Measurements from ENCODE around the gene PRDX2.

The PRDX2 gene

DNA sequence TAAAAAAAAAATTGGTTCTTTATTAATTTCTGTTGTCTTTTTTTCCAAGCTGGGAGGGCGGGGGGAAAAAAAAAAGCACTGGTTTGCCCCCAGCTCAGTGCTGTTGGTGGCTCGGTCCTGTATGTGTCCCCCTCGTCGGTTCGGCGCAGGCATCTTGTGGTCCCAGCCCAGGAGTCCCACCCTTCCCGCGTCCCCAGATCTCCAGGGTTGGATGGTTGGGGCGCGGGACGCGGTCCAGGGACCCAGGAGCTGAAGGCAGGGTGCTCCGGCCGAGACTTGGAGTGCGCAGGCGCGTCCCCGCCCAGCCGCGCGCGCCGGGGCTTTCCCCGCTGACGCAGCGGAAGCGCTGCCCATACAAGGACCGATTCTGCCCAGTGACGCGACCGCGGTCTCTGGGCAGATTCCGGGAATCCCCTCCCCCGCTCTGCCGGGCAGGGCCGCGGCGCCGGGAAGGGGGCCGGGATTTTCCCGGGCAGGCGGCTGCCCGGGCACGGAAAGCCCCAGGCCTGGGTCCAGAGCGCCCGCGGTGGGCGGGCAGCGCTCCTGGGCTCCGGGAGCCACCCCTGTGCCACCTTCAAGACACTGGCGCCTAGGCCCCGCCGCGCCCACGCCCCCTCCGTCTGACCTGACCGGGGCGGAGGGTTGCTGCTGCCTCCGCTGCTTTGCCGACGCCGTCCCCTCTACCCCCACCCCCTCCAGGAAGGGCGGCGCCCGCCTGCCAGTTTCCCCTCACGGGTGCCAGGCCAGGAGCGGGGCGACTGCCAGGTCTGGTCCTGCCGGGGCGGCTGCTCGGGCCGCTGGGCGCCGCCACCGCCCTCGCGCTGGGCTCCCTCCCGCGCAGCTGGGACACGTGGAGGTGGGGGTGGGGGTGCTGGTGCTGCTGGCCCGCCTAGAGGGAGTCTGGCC lies 8.1 kb downstream of the PRDX2 start:
- peaks cover 39% of the 10 kb centered on the region for H3K4me1 Mint-ChIP-seq
- DNase-seq (ENCODE audit: low spot score in 2 of 2) (peak; percentile 95 to 96), ATAC-seq (replicated peaks; ENCODE audit: extremely low read depth, poor library complexity, severe bottlenecking) (peak; percentile 48)
- no peaks in the 10 kb centered on the region for H3K9me3 Mint-ChIP-seq
- H3K27me3 Mint-ChIP-seq = no peaks in the 10 kb centered on the region
- H3K36me3 Mint-ChIP-seq (ENCODE audit: insufficient read depth) = peaks cover 52% of the 10 kb centered on the region
- peak overlapping the region; percentile 96 for H3K4me3 Mint-ChIP-seq
- H3K27ac Mint-ChIP-seq (ENCODE audit: low read depth) = peak overlapping the region; percentile 97

DNA sequence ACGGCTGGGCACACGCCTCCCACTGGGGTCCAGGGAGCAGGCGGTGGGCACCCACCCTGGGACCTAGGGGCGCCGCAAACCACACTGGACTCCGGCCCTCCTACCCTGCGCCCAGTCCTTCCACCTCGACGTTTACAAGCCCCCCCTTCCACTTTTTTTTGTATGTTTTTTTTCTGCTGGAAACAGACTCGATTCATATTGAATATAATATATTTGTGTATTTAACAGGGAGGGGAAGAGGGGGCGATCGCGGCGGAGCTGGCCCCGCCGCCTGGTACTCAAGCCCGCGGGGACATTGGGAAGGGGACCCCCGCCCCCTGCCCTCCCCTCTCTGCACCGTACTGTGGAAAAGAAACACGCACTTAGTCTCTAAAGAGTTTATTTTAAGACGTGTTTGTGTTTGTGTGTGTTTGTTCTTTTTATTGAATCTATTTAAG lies 8.7 kb downstream of the PRDX2 start:
- Mint-ChIP-seq H3K9me3 (no peaks in the 10 kb centered on the region), H3K36me3 (ENCODE audit: insufficient read depth) (peaks cover 52% of the 10 kb centered on the region), H3K27me3 (no peaks in the 10 kb centered on the region), H3K4me1 (peaks cover 39% of the 10 kb centered on the region), H3K4me3 (peak overlapping the region; percentile 96), H3K27ac (ENCODE audit: low read depth) (peak overlapping the region; percentile 97)
- DNase-seq (ENCODE audit: low spot score in 2 of 2) (peak in 1 of 2 donors; percentile 41), ATAC-seq (replicated peaks; ENCODE audit: extremely low read depth, poor library complexity, severe bottlenecking) (no peak)

DNA sequence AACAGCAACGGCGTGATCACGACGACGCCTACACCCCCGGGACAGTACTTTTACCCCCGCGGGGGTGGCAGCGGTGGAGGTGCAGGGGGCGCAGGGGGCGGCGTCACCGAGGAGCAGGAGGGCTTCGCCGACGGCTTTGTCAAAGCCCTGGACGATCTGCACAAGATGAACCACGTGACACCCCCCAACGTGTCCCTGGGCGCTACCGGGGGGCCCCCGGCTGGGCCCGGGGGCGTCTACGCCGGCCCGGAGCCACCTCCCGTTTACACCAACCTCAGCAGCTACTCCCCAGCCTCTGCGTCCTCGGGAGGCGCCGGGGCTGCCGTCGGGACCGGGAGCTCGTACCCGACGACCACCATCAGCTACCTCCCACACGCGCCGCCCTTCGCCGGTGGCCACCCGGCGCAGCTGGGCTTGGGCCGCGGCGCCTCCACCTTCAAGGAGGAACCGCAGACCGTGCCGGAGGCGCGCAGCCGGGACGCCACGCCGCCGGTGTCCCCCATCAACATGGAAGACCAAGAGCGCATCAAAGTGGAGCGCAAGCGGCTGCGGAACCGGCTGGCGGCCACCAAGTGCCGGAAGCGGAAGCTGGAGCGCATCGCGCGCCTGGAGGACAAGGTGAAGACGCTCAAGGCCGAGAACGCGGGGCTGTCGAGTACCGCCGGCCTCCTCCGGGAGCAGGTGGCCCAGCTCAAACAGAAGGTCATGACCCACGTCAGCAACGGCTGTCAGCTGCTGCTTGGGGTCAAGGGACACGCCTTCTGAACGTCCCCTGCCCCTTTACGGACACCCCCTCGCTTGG lies 9.3 kb downstream of the PRDX2 start:
- peaks cover 39% of the 10 kb centered on the region for H3K4me1 Mint-ChIP-seq
- ATAC-seq (replicated peaks; ENCODE audit: extremely low read depth, poor library complexity, severe bottlenecking) = no peak
- DNase-seq (ENCODE audit: low spot score in 2 of 2) = peak; percentile 63 to 65

GRCh38 chr19:12791345-12792050 lies 10.1 kb downstream of the PRDX2 start, which contains the start of gene JUNB:
JUNB (plus strand) TSS chr19:12791486; CDS start chr19:12791772, 286 bp downstream.
- Mint-ChIP-seq H3K27ac (ENCODE audit: low read depth) (peak within 1 kb of the TSS; percentile 97), H3K4me3 (peak within 1 kb of the TSS; percentile 96), H3K36me3 (ENCODE audit: insufficient read depth) (peaks cover 52% of the 10 kb centered on the region), H3K4me1 (peaks cover 38% of the 10 kb centered on the region), H3K9me3 (no peaks in the 10 kb centered on the region), H3K27me3 (no peaks in the 10 kb centered on the region)
- DNase-seq (ENCODE audit: low spot score in 2 of 2) (peak; percentile 96), ATAC-seq (replicated peaks; ENCODE audit: extremely low read depth, poor library complexity, severe bottlenecking) (peak; percentile 31)

More for the DNA sequence above, 9.3 kb downstream of the PRDX2 start:
- H3K27me3 Mint-ChIP-seq = no peaks in the 10 kb centered on the region
- peaks cover 52% of the 10 kb centered on the region for H3K36me3 Mint-ChIP-seq (ENCODE audit: insufficient read depth)
- no peaks in the 10 kb centered on the region for H3K9me3 Mint-ChIP-seq
- H3K4me3 Mint-ChIP-seq = peak overlapping the region; percentile 96
- peak overlapping the region; percentile 97 for H3K27ac Mint-ChIP-seq (ENCODE audit: low read depth)

DNA sequence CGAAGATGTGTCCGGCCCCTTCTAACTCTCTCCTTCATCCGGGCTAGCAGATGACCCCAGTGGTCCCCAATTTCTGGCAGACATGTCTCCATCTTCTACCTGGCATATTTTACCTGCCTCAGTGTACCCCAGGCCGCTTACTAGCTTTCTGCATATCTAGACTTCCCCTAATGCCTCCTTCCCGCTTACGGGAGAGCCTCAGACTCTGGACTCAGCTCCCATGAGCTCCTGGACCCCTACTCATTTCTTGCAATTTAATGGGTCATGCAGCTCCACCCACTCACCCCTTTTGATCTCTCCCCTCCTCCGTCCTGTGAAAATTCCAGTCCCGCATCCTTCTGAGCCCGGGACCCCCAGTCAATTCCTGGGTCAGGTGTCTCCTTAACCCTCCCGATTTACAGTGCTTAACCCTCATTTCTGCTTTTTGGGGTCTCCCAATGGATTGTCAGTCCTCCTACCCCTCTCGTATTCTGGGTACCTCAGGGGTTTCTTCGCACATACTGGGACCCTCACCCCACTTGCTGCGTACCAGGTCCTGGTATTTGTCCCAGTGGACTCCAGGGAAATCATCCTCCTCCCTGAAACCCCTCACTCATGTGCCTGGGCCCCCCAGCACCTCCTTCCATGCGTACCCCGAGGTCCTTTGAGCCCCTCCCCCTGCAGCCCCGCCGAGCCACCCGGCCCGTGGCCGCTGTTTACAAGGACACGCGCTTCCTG lies 10.8 kb downstream of the PRDX2 start:
- H3K27me3 Mint-ChIP-seq = no peaks in the 10 kb centered on the region
- H3K9me3 Mint-ChIP-seq = no peaks in the 10 kb centered on the region
- ATAC-seq (replicated peaks; ENCODE audit: extremely low read depth, poor library complexity, severe bottlenecking) (no peak), DNase-seq (ENCODE audit: low spot score in 2 of 2) (no peak)
- peak overlapping the region; percentile 96 for H3K4me3 Mint-ChIP-seq
- peak overlapping the region; percentile 97 for H3K27ac Mint-ChIP-seq (ENCODE audit: low read depth)
- peaks cover 50% of the 10 kb centered on the region for H3K36me3 Mint-ChIP-seq (ENCODE audit: insufficient read depth)
- H3K4me1 Mint-ChIP-seq = peaks cover 30% of the 10 kb centered on the region

GRCh38 chr19:12789904-12790619 lies 11.5 kb downstream of the PRDX2 start:
- peak overlapping the region; percentile 96 for H3K4me3 Mint-ChIP-seq
- DNase-seq (ENCODE audit: low spot score in 2 of 2) (peak; percentile 89 to 90), ATAC-seq (replicated peaks; ENCODE audit: extremely low read depth, poor library complexity, severe bottlenecking) (peak; percentile 30)
- no peaks in the 10 kb centered on the region for H3K27me3 Mint-ChIP-seq
- H3K36me3 Mint-ChIP-seq (ENCODE audit: insufficient read depth) = peaks cover 50% of the 10 kb centered on the region
- H3K9me3 Mint-ChIP-seq = no peaks in the 10 kb centered on the region
- H3K27ac Mint-ChIP-seq (ENCODE audit: low read depth) = peak overlapping the region; percentile 97
- peaks cover 28% of the 10 kb centered on the region for H3K4me1 Mint-ChIP-seq

DNA sequence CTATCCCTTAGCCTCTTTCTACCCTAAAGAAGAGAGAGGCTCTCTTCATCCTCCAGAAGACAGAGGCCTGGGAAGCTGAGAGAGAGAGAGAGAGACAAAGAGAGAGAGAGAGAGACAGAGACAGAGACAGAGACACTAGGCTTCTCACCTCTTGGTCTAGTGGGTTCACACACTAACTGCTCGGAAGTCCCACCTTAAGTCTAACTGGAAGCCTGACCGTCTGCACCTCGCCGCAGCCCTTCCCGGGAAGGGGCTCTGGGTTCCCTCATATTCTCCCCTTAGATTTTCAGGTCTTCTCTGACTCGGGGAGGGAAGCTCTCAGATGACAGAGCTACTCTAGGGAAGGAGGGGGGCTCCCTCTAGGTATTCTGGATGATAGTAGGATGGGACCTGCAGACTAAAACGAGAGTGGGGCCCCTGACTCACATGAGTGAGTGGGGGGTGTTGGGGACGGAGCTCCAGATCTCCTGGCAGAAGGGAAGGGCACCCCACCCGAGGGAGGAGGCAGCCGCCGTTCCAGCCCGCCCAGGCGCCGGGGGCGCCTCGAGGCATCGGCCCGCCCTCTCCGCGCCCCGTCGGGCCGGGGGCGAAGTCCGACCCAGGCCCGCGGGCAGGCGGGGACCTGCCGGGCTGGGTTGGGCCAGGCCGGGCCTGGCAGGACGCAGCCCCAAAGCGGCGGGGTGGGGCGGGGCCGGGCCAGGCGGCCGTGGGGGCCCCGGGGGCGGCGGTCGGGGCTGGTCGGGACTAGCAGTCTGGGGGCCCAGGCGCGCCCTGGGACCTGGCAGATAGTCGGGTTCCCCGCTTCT lies 12.3 kb downstream of the PRDX2 start:
- Mint-ChIP-seq H3K4me3 (peak overlapping the region; percentile 96), H3K9me3 (no peaks in the 10 kb centered on the region), H3K4me1 (peaks cover 24% of the 10 kb centered on the region), H3K27ac (ENCODE audit: low read depth) (peak overlapping the region; percentile 97), H3K36me3 (ENCODE audit: insufficient read depth) (peaks cover 44% of the 10 kb centered on the region), H3K27me3 (no peaks in the 10 kb centered on the region)
- ATAC-seq (replicated peaks; ENCODE audit: extremely low read depth, poor library complexity, severe bottlenecking) (no peak), DNase-seq (ENCODE audit: low spot score in 2 of 2) (no peak)

DNA sequence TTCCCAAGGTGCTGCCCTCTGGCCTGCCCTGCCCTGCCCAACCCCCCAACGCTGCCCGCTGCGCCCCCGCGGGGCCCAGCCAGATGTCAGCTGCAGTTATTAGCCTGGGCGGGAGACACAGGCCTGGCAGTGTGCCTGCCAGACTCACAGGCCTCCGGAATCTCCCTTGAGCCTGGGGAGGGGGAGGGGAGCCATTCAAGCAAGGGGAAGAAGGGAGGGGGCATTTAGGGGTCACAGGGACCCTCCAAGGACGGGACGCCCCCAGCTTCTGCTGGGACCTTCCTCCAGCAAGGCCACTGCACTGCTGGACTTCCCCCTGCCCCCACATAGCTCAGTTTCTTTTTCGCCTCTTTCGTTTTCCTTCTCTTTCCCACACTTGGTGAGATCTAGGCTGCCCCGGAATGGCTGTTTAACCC lies 12.9 kb downstream of the PRDX2 start:
- ATAC-seq (replicated peaks; ENCODE audit: extremely low read depth, poor library complexity, severe bottlenecking) (no peak), DNase-seq (ENCODE audit: low spot score in 2 of 2) (peak in 1 of 2 donors; percentile 41)
- peak overlapping the region; percentile 72 for H3K4me3 Mint-ChIP-seq

DNA sequence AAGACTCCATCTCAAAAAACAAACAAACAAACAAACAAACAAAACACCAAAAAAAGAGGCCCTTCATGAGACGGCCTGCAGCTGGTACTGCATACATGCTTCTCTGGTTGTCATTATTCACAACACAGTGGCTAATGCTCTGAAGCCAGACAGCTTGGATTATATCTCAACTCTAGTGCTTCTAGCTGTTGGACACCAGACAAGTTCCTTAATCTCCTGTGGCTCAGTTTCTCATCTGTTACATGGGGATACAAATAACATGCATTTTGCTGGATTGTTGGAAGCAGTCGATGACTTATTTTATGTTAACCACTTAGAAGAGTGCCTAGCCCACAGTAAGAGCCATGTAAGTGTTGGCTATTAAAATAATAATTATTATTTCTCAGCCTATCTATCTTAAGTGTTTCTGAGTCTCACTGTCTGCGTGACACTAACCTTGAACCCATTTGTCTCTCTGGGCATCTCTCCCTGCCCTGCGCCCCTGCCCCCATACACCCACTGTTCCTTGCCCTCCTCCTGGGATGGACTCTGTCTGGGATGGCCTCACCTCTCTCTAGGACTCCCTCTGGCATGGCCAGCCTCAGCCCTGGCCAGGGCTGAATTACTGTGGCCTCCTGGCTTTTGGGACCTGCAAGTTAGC lies 13.4 kb downstream of the PRDX2 start:
- Mint-ChIP-seq H3K27ac (ENCODE audit: low read depth) (peak overlapping the region; percentile 97), H3K4me3 (no peak overlapping the region), H3K27me3 (no peaks in the 10 kb centered on the region), H3K9me3 (no peaks in the 10 kb centered on the region), H3K4me1 (peaks cover 20% of the 10 kb centered on the region), H3K36me3 (ENCODE audit: insufficient read depth) (peaks cover 35% of the 10 kb centered on the region)
- no peak for DNase-seq (ENCODE audit: low spot score in 2 of 2)
- ATAC-seq (replicated peaks; ENCODE audit: extremely low read depth, poor library complexity, severe bottlenecking) = no peak

More for the DNA sequence above, 12.9 kb downstream of the PRDX2 start:
- H3K9me3 Mint-ChIP-seq = no peaks in the 10 kb centered on the region
- H3K27me3 Mint-ChIP-seq = no peaks in the 10 kb centered on the region
- peaks cover 39% of the 10 kb centered on the region for H3K36me3 Mint-ChIP-seq (ENCODE audit: insufficient read depth)
- peak overlapping the region; percentile 97 for H3K27ac Mint-ChIP-seq (ENCODE audit: low read depth)
- H3K4me1 Mint-ChIP-seq = peaks cover 20% of the 10 kb centered on the region

DNA sequence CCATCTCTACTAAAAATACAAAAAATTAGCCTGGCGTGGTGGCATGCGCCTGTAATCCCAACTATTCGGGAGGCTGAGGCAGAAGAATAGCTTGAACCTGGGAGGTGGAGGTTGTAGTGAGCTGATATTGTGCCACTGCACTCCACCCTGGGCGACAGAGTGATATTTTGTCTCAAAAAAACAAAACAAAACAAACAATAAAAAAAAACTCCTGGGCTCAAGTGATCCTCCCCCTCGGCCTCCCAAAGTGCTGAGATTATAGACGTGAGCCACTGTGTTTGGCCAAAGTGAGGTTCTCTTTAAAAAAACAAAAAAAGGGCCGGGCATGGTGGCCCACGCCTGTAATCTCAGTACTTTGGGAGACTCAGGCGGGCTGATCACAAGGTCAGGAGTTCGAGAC lies 14.1 kb downstream of the PRDX2 start:
- DNase-seq (ENCODE audit: low spot score in 2 of 2) = no peak
- H3K4me3 Mint-ChIP-seq = no peak overlapping the region
- no peaks in the 10 kb centered on the region for H3K9me3 Mint-ChIP-seq
- no peaks in the 10 kb centered on the region for H3K27me3 Mint-ChIP-seq
- no peak overlapping the region for H3K27ac Mint-ChIP-seq (ENCODE audit: low read depth)
- no peak for ATAC-seq (replicated peaks; ENCODE audit: extremely low read depth, poor library complexity, severe bottlenecking)
- peaks cover 20% of the 10 kb centered on the region for H3K4me1 Mint-ChIP-seq
- H3K36me3 Mint-ChIP-seq (ENCODE audit: insufficient read depth) = peaks cover 28% of the 10 kb centered on the region

All from central memory CD8-positive, alpha-beta T cell (primary cell).